ENCODE measurements around the gene TRAPPC4. TPM values are rescaled to one million over a fixed set of nuclear protein-coding genes. Genes with fewer than 3 reads are reported as not detected.

The TRAPPC4 gene
- total and polyA plus RNA-seq, 4 donors = 21.1 to 35.7 (median 32.4) TPM

- Histone ChIP-seq H3K4me1 (ENCODE audit: control insufficient read depth in 4 of 4, insufficient read depth in 4 of 4, low read length in 3 of 4) (peaks cover 5 to 19% (median 14%) of the 10 kb centered on the region in 4 donors), H3K27me3 (ENCODE audit: control insufficient read depth in 4 of 4, insufficient read depth in 4 of 4, low read length in 3 of 4) (no peaks in the 10 kb centered on the region), H3K9ac (ENCODE audit: low read depth in 1 of 2, low read length in 2 of 2) (no peak overlapping the region), H3K36me3 (ENCODE audit: control insufficient read depth in 4 of 4, insufficient read depth in 3 of 4, low read depth in 1 of 4, low read length in 3 of 4) (peaks cover 7 to 45% (median 31%) of the 10 kb centered on the region in 4 donors), H3K4me3 (ENCODE audit: low read depth in 1 of 3, low read length in 3 of 3) (no peak overlapping the region), H3K27ac (ENCODE audit: low read depth in 1 of 2, low read length in 2 of 2) (no peak overlapping the region), H3K9me3 (ENCODE audit: control insufficient read depth in 4 of 4, low read length in 3 of 4) (no peaks in the 10 kb centered on the region)
- no peak for TF ChIP-seq REST (IDR thresholded peaks at IDR 0.05)
- no peak for TF ChIP-seq YY1 (IDR thresholded peaks at IDR 0.05)
- TF ChIP-seq ZBTB33 (IDR thresholded peaks at IDR 0.05) = no peak
- no peak for TF ChIP-seq NR2F2 (IDR thresholded peaks at IDR 0.05)
- no peak for TF ChIP-seq CTCF (IDR thresholded peaks at IDR 0.05; ENCODE audit: low read depth, low read length, missing input control)
- TF ChIP-seq HNF4G (IDR thresholded peaks at IDR 0.05) = no peak
- TF ChIP-seq JUND (IDR thresholded peaks at IDR 0.05) = no peak
- TF ChIP-seq FOXA1 (IDR thresholded peaks at IDR 0.05) = no peak
- no peak for TF ChIP-seq RAD21 (IDR thresholded peaks at IDR 0.05)
- no peak for TF ChIP-seq RXRA (IDR thresholded peaks at IDR 0.05)
- 94% methylated on average over 3 of the region's 3 CpGs for WGBS
- no peak for DNase-seq (ENCODE audit: low spot score)
Measured at GRCh38 chr11:119012629-119013170, 5.9 kb upstream of the TRAPPC4 start.

GRCh38 chr11:119014209-119014924 is 4.2 kb upstream of the TRAPPC4 start:
- no peak overlapping the region for H3K27ac ChIP-seq (ENCODE audit: low read depth in 1 of 2, low read length in 2 of 2)
- WGBS = 97% methylated on average over 17 of the region's 17 CpGs
- no peak overlapping the region for H3K4me3 ChIP-seq (ENCODE audit: low read depth in 1 of 3, low read length in 3 of 3)
- no peak overlapping the region for H3K9ac ChIP-seq (ENCODE audit: low read depth in 1 of 2, low read length in 2 of 2)
- TF ChIP-seq EGR1 (IDR thresholded peaks at IDR 0.05; ENCODE audit: low read depth in 2 of 2) (no peak), HNF4G (IDR thresholded peaks at IDR 0.05) (no peak), GABPA (IDR thresholded peaks at IDR 0.05 in 1 of 2, conservative IDR thresholded peaks at IDR 0.05 in 1 of 2) (no peak), CTCF (IDR thresholded peaks at IDR 0.05; ENCODE audit: low read depth, low read length, missing input control) (no peak), YY1 (IDR thresholded peaks at IDR 0.05) (no peak), RAD21 (IDR thresholded peaks at IDR 0.05) (no peak), FOXA2 (IDR thresholded peaks at IDR 0.05) (no peak), ZBTB33 (IDR thresholded peaks at IDR 0.05) (no peak), MAX (IDR thresholded peaks at IDR 0.05) (no peak)
- H3K27me3 ChIP-seq (ENCODE audit: control insufficient read depth in 4 of 4, insufficient read depth in 4 of 4, low read length in 3 of 4) = no peaks in the 10 kb centered on the region
- no peak for DNase-seq (ENCODE audit: low spot score)
- no peaks in the 10 kb centered on the region for H3K9me3 ChIP-seq (ENCODE audit: control insufficient read depth in 4 of 4, low read length in 3 of 4)
- H3K36me3 ChIP-seq (ENCODE audit: control insufficient read depth in 4 of 4, insufficient read depth in 3 of 4, low read depth in 1 of 4, low read length in 3 of 4) = peaks cover 7 to 41% (median 31%) of the 10 kb centered on the region in 4 donors
- peaks cover 5 to 19% (median 14%) of the 10 kb centered on the region in 4 donors for H3K4me1 ChIP-seq (ENCODE audit: control insufficient read depth in 4 of 4, insufficient read depth in 4 of 4, low read length in 3 of 4)
